Myocyte (in vitro differentiated cells): Measurements from ENCODE around the gene DNAAF2. TPM values are rescaled to one million over a fixed set of nuclear protein-coding genes. Genes with fewer than 3 reads are reported as not detected.
A peak's percentile ranks its signal among the peaks of the same experiment; 100 is the strongest.
"Not testable (repeated sequence)": the region's sequence is repeated elsewhere in the genome, so short reads cannot be mapped to it uniquely, and the experiment has no call there.

Source experiments
- DNase-seq: peaks from one replicate; pipeline ENCODE4 v3.0.0-alpha.2; 2012; ENCODE audit warnings: low read depth
- total RNA-seq: library from RNA; depleted of rRNA; stranded (reverse); fragments of >200 nt; gene quantifications from 2 replicates; pipeline ENCODE4 v1.2.3, GENCODE V29; 2014

The DNAAF2 gene
- total RNA-seq, 1 donor from 2014 or later: 15.6 TPM

- DNase-seq: no peak
Observed at GRCh38 chr14:49622022-49622607, 12.9 kb downstream of the DNAAF2 start.

GRCh38 chr14:49621114-49621881 is 13.7 kb downstream of the DNAAF2 start:
- DNase-seq: peak; percentile 81

GRCh38 chr14:49620182-49621113 is 14.6 kb downstream of the DNAAF2 start, which contains the start of the genes MGAT2 and RPL36AL:
MGAT2 (plus strand) TSS chr14:49620799; CDS start chr14:49621269, 470 bp downstream.
RPL36AL (minus strand) TSS chr14:49620626; CDS start chr14:49619104, 1,522 bp downstream.
- DNase-seq: peak; percentile 98

GRCh38 chr14:49619730-49620129 is 15.3 kb downstream of the DNAAF2 start:
- no peak for DNase-seq

GRCh38 chr14:49619273-49619672 is 15.8 kb downstream of the DNAAF2 start:
- not testable (repeated sequence) for DNase-seq

GRCh38 chr14:49617852-49618519 is 17.1 kb downstream of the DNAAF2 start:
- no peak for DNase-seq

- no peak for DNase-seq
Observed at GRCh38 chr14:49615776-49616175, 19.3 kb downstream of the DNAAF2 start.

GRCh38 chr14:49614196-49614595 is 20.8 kb downstream of the DNAAF2 start:
- no peak for DNase-seq

- DNase-seq: no peak
Observed at GRCh38 chr14:49612671-49613070, 22.4 kb downstream of the DNAAF2 start.

GRCh38 chr14:49612251-49612650 is 22.8 kb downstream of the DNAAF2 start:
- no peak for DNase-seq

- DNase-seq: no peak
Observed at GRCh38 chr14:49607583-49607982, 27.5 kb downstream of the DNAAF2 start.

GRCh38 chr14:49598485-49599300 is 36.4 kb downstream of the DNAAF2 start, which contains the start of gene LRR1:
LRR1 (plus strand) TSS chr14:49598940; CDS start chr14:49599021, 81 bp downstream.
- peak; percentile 88 for DNase-seq

- DNase-seq: no peak
Observed at GRCh38 chr14:49598189-49598484, 36.9 kb downstream of the DNAAF2 start.

GRCh38 chr14:49594347-49595091 is 40.5 kb downstream of the DNAAF2 start:
- no peak for DNase-seq

GRCh38 chr14:49593016-49593415 is 42.0 kb downstream of the DNAAF2 start:
- DNase-seq: no peak

GRCh38 chr14:49589387-49589786 is 45.7 kb downstream of the DNAAF2 start:
- no peak for DNase-seq

GRCh38 chr14:49586673-49587460 is 48.2 kb downstream of the DNAAF2 start:
- peak; percentile 78 for DNase-seq

GRCh38 chr14:49585803-49586672 is 49.0 kb downstream of the DNAAF2 start, which contains the start of gene RPS29:
RPS29 (minus strand) TSS chr14:49586380; CDS start chr14:49586346, 34 bp downstream.
- DNase-seq: peak; percentile 100
